Osteocyte (in vitro differentiated cells): Measurements from ENCODE around the gene COMMD10. TPM values are rescaled to one million over a fixed set of nuclear protein-coding genes. Genes with fewer than 3 reads are reported as not detected.

Source experiments
- DNase-seq: peaks from one replicate; pipeline ENCODE4 v3.0.0; 2021; ENCODE audit warnings: mixed read lengths; ENCODE audit not compliant: unreplicated experiment; ENCODE audit errors: extremely low spot score
- H3K27ac Mint-ChIP-seq: one replicate; pipeline ENCODE4 v1.8.0; 2021; ENCODE audit warnings: mild to moderate bottlenecking, mixed read lengths; ENCODE audit not compliant: unreplicated experiment
- H3K27me3 Mint-ChIP-seq: one replicate; pipeline ENCODE4 v1.8.0; 2021; ENCODE audit warnings: mixed read lengths; ENCODE audit not compliant: unreplicated experiment
- H3K36me3 Mint-ChIP-seq: one replicate; pipeline ENCODE4 v1.8.0; 2021; ENCODE audit warnings: mixed read lengths; ENCODE audit not compliant: unreplicated experiment
- H3K4me1 Mint-ChIP-seq: one replicate; pipeline ENCODE4 v1.8.0; 2021; ENCODE audit warnings: mixed read lengths; ENCODE audit not compliant: unreplicated experiment
- H3K4me3 Mint-ChIP-seq: one replicate; pipeline ENCODE4 v1.8.0; 2021; ENCODE audit warnings: mild to moderate bottlenecking, moderate library complexity, mixed read lengths; ENCODE audit not compliant: unreplicated experiment
- H3K9me3 Mint-ChIP-seq: one replicate; pipeline ENCODE4 v1.8.0; 2021; ENCODE audit warnings: mixed read lengths; ENCODE audit not compliant: unreplicated experiment
- CTCF ChIP-seq: fragments of 200-600 bp; sonication (generic); IDR thresholded peaks from 2 replicates; pipeline ENCODE4 v1.5.0; 2021; ENCODE audit warnings: antibody characterized with exemption, mild to moderate bottlenecking, moderate library complexity
- total RNA-seq: library from RNA; stranded (reverse); gene quantifications from 2 replicates; pipeline ENCODE4 v1.2.1, GENCODE V29; 2021

The COMMD10 gene
- total RNA-seq, 1 donor from 2014 or later = 21.2 TPM

GRCh38 chr5:116308391-116308790 is 223.6 kb downstream of the COMMD10 start:
- TF ChIP-seq CTCF = no peak
- peaks cover 45% of the 10 kb centered on the region for H3K9me3 Mint-ChIP-seq
- H3K27ac Mint-ChIP-seq = no peak overlapping the region
- no peak overlapping the region for H3K4me3 Mint-ChIP-seq
- DNase-seq = no peak
- H3K36me3 Mint-ChIP-seq = peaks cover 44% of the 10 kb centered on the region
- peaks cover 8% of the 10 kb centered on the region for H3K4me1 Mint-ChIP-seq
- no peaks in the 10 kb centered on the region for H3K27me3 Mint-ChIP-seq

- H3K4me3 Mint-ChIP-seq = peak overlapping the region; percentile 23
- no peak for DNase-seq
- peak overlapping the region; percentile 23 for H3K27ac Mint-ChIP-seq
- no peaks in the 10 kb centered on the region for H3K27me3 Mint-ChIP-seq
- peaks cover 19% of the 10 kb centered on the region for H3K9me3 Mint-ChIP-seq
- H3K36me3 Mint-ChIP-seq = peaks cover 13% of the 10 kb centered on the region
- peaks cover 11% of the 10 kb centered on the region for H3K4me1 Mint-ChIP-seq
- TF ChIP-seq CTCF = no peak
Measured at GRCh38 chr5:116313366-116313765, 228.5 kb downstream of the COMMD10 start.

GRCh38 chr5:116315531-116315930 is 230.7 kb downstream of the COMMD10 start:
- Mint-ChIP-seq H3K27ac (no peak overlapping the region), H3K9me3 (peaks cover 12% of the 10 kb centered on the region), H3K36me3 (peaks cover 9% of the 10 kb centered on the region), H3K27me3 (no peaks in the 10 kb centered on the region), H3K4me1 (peaks cover 18% of the 10 kb centered on the region), H3K4me3 (no peak overlapping the region)
- TF ChIP-seq CTCF = no peak
- DNase-seq = no peak

GRCh38 chr5:116318091-116318854 is 233.4 kb downstream of the COMMD10 start:
- H3K9me3 Mint-ChIP-seq = peaks cover 8% of the 10 kb centered on the region
- no peaks in the 10 kb centered on the region for H3K27me3 Mint-ChIP-seq
- H3K27ac Mint-ChIP-seq = no peak overlapping the region
- no peak for DNase-seq
- H3K4me3 Mint-ChIP-seq = no peak overlapping the region
- peaks cover 16% of the 10 kb centered on the region for H3K4me1 Mint-ChIP-seq
- TF ChIP-seq CTCF = no peak
- peaks cover 13% of the 10 kb centered on the region for H3K36me3 Mint-ChIP-seq

- Mint-ChIP-seq H3K4me1 (peaks cover 11% of the 10 kb centered on the region), H3K27ac (peak overlapping the region; percentile 4), H3K9me3 (peaks cover 9% of the 10 kb centered on the region), H3K4me3 (no peak overlapping the region), H3K27me3 (no peaks in the 10 kb centered on the region), H3K36me3 (peaks cover 17% of the 10 kb centered on the region)
- no peak for DNase-seq
- no peak for TF ChIP-seq CTCF
Measured at GRCh38 chr5:116320486-116320885, 235.7 kb downstream of the COMMD10 start.
